Vagina (tissue), 2 donors: ENCODE measurements around the gene WWOX. TPM values are rescaled to one million over a fixed set of nuclear protein-coding genes. Genes with fewer than 3 reads are reported as not detected.

Experiments
- DNase-seq, 2 donors: peaks; one replicate each; pipeline ENCODE4 v3.0.0-alpha.2; 2017; ENCODE audit errors: extremely low spot score in 2 of 2
- H3K27ac ChIP-seq: fragments of 200-600 bp; sonication (generic); one replicate; pipeline ENCODE4 v1.5.1; 2019
- H3K27me3 ChIP-seq: fragments of 200-600 bp; sonication (generic); one replicate; pipeline ENCODE4 v1.5.1; 2019
- H3K36me3 ChIP-seq, 2 donors: fragments of 200-600 bp; sonication (generic); one replicate each; pipeline ENCODE4 v1.5.1; 2017 to 2019
- H3K4me1 ChIP-seq: fragments of 200-600 bp; sonication (generic); one replicate; pipeline ENCODE4 v1.5.1; 2019
- H3K4me3 ChIP-seq, 2 donors: fragments of 200-600 bp; sonication (generic); 1 replicate in 1 of 2; 2 replicates in 1 of 2; pipeline ENCODE4 v1.5.1; 2016 to 2019
- H3K9me3 ChIP-seq: fragments of 200-600 bp; sonication (generic); one replicate; pipeline ENCODE4 v1.5.1; 2019
- POLR2A ChIP-seq, 2 donors: fragments of 450-650 bp; IDR thresholded peaks; one replicate each; pipeline ENCODE4 v1.6.1; 2017; ENCODE audit warnings: antibody characterized with exemption in 2 of 2, mild to moderate bottlenecking in 2 of 2, moderate library complexity in 2 of 2
- POLR2AphosphoS5 ChIP-seq, 2 donors: sonication (generic); formaldehyde crosslinking; IDR thresholded peaks; one replicate each; pipeline ENCODE4 v1.9.0; 2017; ENCODE audit warnings: antibody characterized with exemption in 2 of 2, mild to moderate bottlenecking in 2 of 2, low read depth in 1 of 2; ENCODE audit not compliant: insufficient read depth in 1 of 2
- intact Hi-C: fragments of 100-400 bp; cut with DNase I; formaldehyde crosslinking; loops from one replicate; pipeline ENCODE4 v1.15.1; 2023
- total RNA-seq: library from RNA; depleted of rRNA; stranded (reverse); fragments of >200 nt; gene quantifications from one replicate; pipeline ENCODE4 v1.2.3, GENCODE V29; 2016
- TF ChIP-seq, protein P1 (sequence below), 3 experiments: fragments of 450-650 bp in 2 of 3; fragments of 200-600 bp in 1 of 3; sonication (generic) in 1 of 3; IDR thresholded peaks; one replicate each; pipeline ENCODE4 v1.5.1; 2017 to 2019; ENCODE audit warnings: antibody characterized with exemption in 3 of 3, mild to moderate bottlenecking in 2 of 3, moderate library complexity in 2 of 3

Gene WWOX
- total RNA-seq, 1 donor from 2014 or later: 33.1 TPM

DNA sequence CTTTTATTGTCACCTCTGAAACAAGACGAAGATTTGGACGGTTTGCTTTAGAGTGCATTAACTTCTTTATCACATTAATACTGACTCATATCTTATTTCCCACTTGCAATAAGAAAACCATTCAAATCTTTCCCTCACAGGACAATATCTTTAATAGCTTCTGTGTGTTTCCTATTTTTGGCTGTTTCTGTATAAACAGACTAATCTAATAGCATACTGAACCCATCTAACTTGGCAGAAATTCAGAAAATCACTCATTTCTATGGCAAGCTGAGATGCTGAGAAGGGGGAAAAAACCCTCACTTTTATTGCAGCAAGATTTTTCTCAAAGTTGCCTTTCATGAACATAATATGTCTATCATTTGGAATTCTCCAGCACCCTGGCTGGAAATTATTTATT is 524.9 kb downstream of the WWOX start:
- H3K4me1 ChIP-seq: peaks cover 11% of the 10 kb centered on the region
- no peak overlapping the region for H3K4me3 ChIP-seq
- H3K27ac ChIP-seq: no peak overlapping the region
- no peaks in the 10 kb centered on the region for H3K36me3 ChIP-seq
- H3K9me3 ChIP-seq: no peaks in the 10 kb centered on the region
- intact Hi-C loops: no loop called here
- TF ChIP-seq POLR2AphosphoS5 (IDR thresholded peaks at IDR 0.05; ENCODE audit: insufficient read depth in 1 of 2, low read depth in 1 of 2) (no peak), POLR2A (IDR thresholded peaks at IDR 0.05) (no peak)
- TF ChIP-seq, protein P1, sequence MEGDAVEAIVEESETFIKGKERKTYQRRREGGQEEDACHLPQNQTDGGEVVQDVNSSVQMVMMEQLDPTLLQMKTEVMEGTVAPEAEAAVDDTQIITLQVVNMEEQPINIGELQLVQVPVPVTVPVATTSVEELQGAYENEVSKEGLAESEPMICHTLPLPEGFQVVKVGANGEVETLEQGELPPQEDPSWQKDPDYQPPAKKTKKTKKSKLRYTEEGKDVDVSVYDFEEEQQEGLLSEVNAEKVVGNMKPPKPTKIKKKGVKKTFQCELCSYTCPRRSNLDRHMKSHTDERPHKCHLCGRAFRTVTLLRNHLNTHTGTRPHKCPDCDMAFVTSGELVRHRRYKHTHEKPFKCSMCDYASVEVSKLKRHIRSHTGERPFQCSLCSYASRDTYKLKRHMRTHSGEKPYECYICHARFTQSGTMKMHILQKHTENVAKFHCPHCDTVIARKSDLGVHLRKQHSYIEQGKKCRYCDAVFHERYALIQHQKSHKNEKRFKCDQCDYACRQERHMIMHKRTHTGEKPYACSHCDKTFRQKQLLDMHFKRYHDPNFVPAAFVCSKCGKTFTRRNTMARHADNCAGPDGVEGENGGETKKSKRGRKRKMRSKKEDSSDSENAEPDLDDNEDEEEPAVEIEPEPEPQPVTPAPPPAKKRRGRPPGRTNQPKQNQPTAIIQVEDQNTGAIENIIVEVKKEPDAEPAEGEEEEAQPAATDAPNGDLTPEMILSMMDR (IDR thresholded peaks at IDR 0.05): no peak
- H3K27me3 ChIP-seq: no peaks in the 10 kb centered on the region
- DNase-seq: no peak

- Histone ChIP-seq H3K27me3 (no peaks in the 10 kb centered on the region), H3K9me3 (no peaks in the 10 kb centered on the region), H3K36me3 (no peaks in the 10 kb centered on the region), H3K4me3 (no peak overlapping the region), H3K27ac (no peak overlapping the region), H3K4me1 (peaks cover 11% of the 10 kb centered on the region)
- TF ChIP-seq POLR2AphosphoS5 (IDR thresholded peaks at IDR 0.05; ENCODE audit: insufficient read depth in 1 of 2, low read depth in 1 of 2) (no peak), POLR2A (IDR thresholded peaks at IDR 0.05) (no peak)
- TF ChIP-seq, protein P1 (IDR thresholded peaks at IDR 0.05): no peak
- no peak for DNase-seq
- intact Hi-C loops: no loop called here
Observed at GRCh38 chr16:78628461-78629045, 529.1 kb downstream of the WWOX start.

- TF ChIP-seq, protein P1 (IDR thresholded peaks at IDR 0.05): no peak
- TF ChIP-seq POLR2A (IDR thresholded peaks at IDR 0.05): no peak
- no peak for TF ChIP-seq POLR2AphosphoS5 (IDR thresholded peaks at IDR 0.05; ENCODE audit: insufficient read depth in 1 of 2, low read depth in 1 of 2)
- H3K36me3 ChIP-seq: no peaks in the 10 kb centered on the region
- intact Hi-C loops: no loop called here
- no peak overlapping the region for H3K27ac ChIP-seq
- no peaks in the 10 kb centered on the region for H3K27me3 ChIP-seq
- H3K4me3 ChIP-seq: no peak overlapping the region
- H3K4me1 ChIP-seq: peaks cover 8% of the 10 kb centered on the region
- no peaks in the 10 kb centered on the region for H3K9me3 ChIP-seq
- DNase-seq: no peak
Observed at GRCh38 chr16:78629173-78629572, 529.7 kb downstream of the WWOX start.

GRCh38 chr16:78630102-78630501 is 530.6 kb downstream of the WWOX start:
- H3K9me3 ChIP-seq: no peaks in the 10 kb centered on the region
- H3K4me1 ChIP-seq: no peaks in the 10 kb centered on the region
- no peak for DNase-seq
- intact Hi-C loops: no loop called here
- H3K27me3 ChIP-seq: no peaks in the 10 kb centered on the region
- no peak overlapping the region for H3K4me3 ChIP-seq
- no peaks in the 10 kb centered on the region for H3K36me3 ChIP-seq
- H3K27ac ChIP-seq: no peak overlapping the region
- TF ChIP-seq, protein P1 (IDR thresholded peaks at IDR 0.05): no peak
- TF ChIP-seq POLR2AphosphoS5 (IDR thresholded peaks at IDR 0.05; ENCODE audit: insufficient read depth in 1 of 2, low read depth in 1 of 2): no peak
- no peak for TF ChIP-seq POLR2A (IDR thresholded peaks at IDR 0.05)

DNA sequence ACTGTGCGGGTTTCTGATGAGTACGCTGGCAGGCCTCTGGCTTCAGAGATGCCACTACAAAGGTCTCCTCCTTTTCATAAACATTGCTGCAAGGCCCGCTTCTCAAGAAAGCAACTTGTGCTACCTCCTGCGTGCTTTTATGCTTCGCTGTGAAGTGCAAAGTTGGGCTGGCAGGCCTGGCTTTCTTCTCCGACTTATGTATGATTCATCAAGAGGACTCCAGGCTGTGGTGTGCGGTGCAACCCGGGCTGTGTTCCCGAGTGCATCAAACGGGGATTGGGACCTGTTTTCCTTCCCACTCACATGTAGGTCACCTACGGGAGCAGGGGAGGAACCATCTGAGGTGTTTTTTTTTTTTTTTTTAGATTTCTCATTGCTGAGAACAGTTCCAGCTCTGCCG is 534.1 kb downstream of the WWOX start:
- TF ChIP-seq, protein P1 (IDR thresholded peaks at IDR 0.05): no peak
- no peak for TF ChIP-seq POLR2AphosphoS5 (IDR thresholded peaks at IDR 0.05; ENCODE audit: insufficient read depth in 1 of 2, low read depth in 1 of 2)
- no peak for TF ChIP-seq POLR2A (IDR thresholded peaks at IDR 0.05)
- H3K4me3 ChIP-seq: no peak overlapping the region
- no peaks in the 10 kb centered on the region for H3K4me1 ChIP-seq
- no peak for DNase-seq
- H3K9me3 ChIP-seq: no peaks in the 10 kb centered on the region
- no peaks in the 10 kb centered on the region for H3K36me3 ChIP-seq
- no peak overlapping the region for H3K27ac ChIP-seq
- no peaks in the 10 kb centered on the region for H3K27me3 ChIP-seq
- intact Hi-C loops: no loop called here
